Stomach (tissue), 9 donors: ENCODE measurements around the gene HHLA2. TPM values are rescaled to one million over a fixed set of nuclear protein-coding genes. Genes with fewer than 3 reads are reported as not detected.

Experiments used
- DNase-seq, 2 donors: peaks; one replicate each; pipeline versions ENCODE4 v3.0.0 to v3.0.0-alpha.2; 2013 to 2019
- H3K27ac ChIP-seq, 5 donors: fragments of 200-600 bp in 4 of 5; sonication (generic) in 4 of 5; one replicate each; pipeline ENCODE4 v1.5.1; 2013 to 2019; ENCODE audit warnings: mild to moderate bottlenecking in 1 of 5, moderate library complexity in 1 of 5
- H3K27me3 ChIP-seq, 3 donors: fragments of 200-600 bp; sonication (generic); one replicate each; pipeline ENCODE4 v1.5.1; 2017 to 2019; ENCODE audit warnings: mixed run types in 1 of 3
- H3K36me3 ChIP-seq, 4 donors: fragments of 200-600 bp; sonication (generic); 1 replicate in 3 of 4; 2 replicates in 1 of 4; pipeline ENCODE4 v1.5.1; 2016 to 2019
- H3K4me1 ChIP-seq, 4 donors: fragments of 200-600 bp; sonication (generic); one replicate each; pipeline ENCODE4 v1.5.1; 2016 to 2019
- H3K4me3 ChIP-seq, 4 donors: fragments of 200-600 bp; sonication (generic) in 3 of 4; one replicate each; pipeline ENCODE4 v1.5.1; 2016 to 2019; ENCODE audit warnings: mild to moderate bottlenecking in 1 of 4
- H3K9me3 ChIP-seq, 4 donors: fragments of 200-600 bp; sonication (generic); one replicate each; pipeline ENCODE4 v1.5.1; 2016 to 2019
- CTCF ChIP-seq, 7 experiments: fragments of 450-650 bp in 4 of 7; fragments of 200-600 bp in 3 of 7; sonication (generic) in 3 of 7; IDR thresholded peaks; one replicate each; pipeline ENCODE4 v1.5.1; 2016 to 2019; ENCODE audit warnings: antibody characterized with exemption in 7 of 7, control low read depth in 2 of 7, mild to moderate bottlenecking in 1 of 7
- EP300 ChIP-seq: sonication (generic); formaldehyde crosslinking; IDR thresholded peaks from one replicate; pipeline ENCODE4 v1.6.1; 2017; ENCODE audit warnings: antibody characterized with exemption
- POLR2A ChIP-seq, 4 donors: fragments of 450-650 bp; IDR thresholded peaks; one replicate each; pipeline ENCODE4 v1.6.1; 2016; ENCODE audit warnings: antibody characterized with exemption in 4 of 4, control low read depth in 2 of 4, mild to moderate bottlenecking in 1 of 4, moderate library complexity in 1 of 4
- POLR2AphosphoS5 ChIP-seq, 3 donors: sonication (generic); formaldehyde crosslinking; IDR thresholded peaks; one replicate each; pipeline ENCODE4 v1.6.1; 2016; ENCODE audit warnings: antibody characterized with exemption in 3 of 3
- WGBS, 5 donors: extraction: QIAGEN DNeasy Blood & Tissue Kit in 3 of 5; methylation state at CpG; one replicate each; pipeline versions ENCODE4 v1.1.5 to v1.1.7; 2013 to 2018; 5-methylcytosine and 5-hydroxymethylcytosine counted together
- intact Hi-C: fragments of 100-400 bp; cut with DNase I; formaldehyde crosslinking; loops from one replicate; pipeline ENCODE4 v1.15.1; 2023; ENCODE audit warnings: low total_unique reads
- polyA plus RNA-seq, 3 donors: library from polyadenylated mRNA; stranded (reverse); fragments of 200-250 nt; gene quantifications; one replicate each; pipeline ENCODE4 v1.2.3, GENCODE V29; 2013
- total RNA-seq, 5 donors: library from RNA; depleted of rRNA; stranded (reverse); fragments of >200 nt; gene quantifications; one replicate each; pipeline versions ENCODE4 v1.1.0 to v1.2.3, GENCODE V29; 2014 to 2016
- donor health status: healthy with polysubstance abuse.
- donor health status: Bipolar disorder and iron deficiency.
- donor health status: healthy.

Gene HHLA2
- total and polyA plus RNA-seq, 8 donors: 0.23 to 18.8 (median 2.7) TPM; not detected in 1

- no peak for DNase-seq
- Histone ChIP-seq H3K27ac (no peak overlapping the region), H3K4me3 (no peak overlapping the region), H3K9me3 (no peaks in the 10 kb centered on the region), H3K36me3 (no peaks in the 10 kb centered on the region), H3K27me3 (no peaks in the 10 kb centered on the region), H3K4me1 (no peaks in the 10 kb centered on the region)
- TF ChIP-seq CTCF (IDR thresholded peaks at IDR 0.05): no peak
- TF ChIP-seq POLR2A (IDR thresholded peaks at IDR 0.05): no peak
- no peak for TF ChIP-seq POLR2AphosphoS5 (IDR thresholded peaks at IDR 0.05)
- no peak for TF ChIP-seq EP300
- 23 to 44% (median 31%) methylated on average over 2 of the region's 2 CpGs for WGBS, 5 donors
- intact Hi-C loops: no loop called here
These were observed 7.2 kb upstream of the HHLA2 start for GRCh38 chr3:108289159-108289558.

- no peak overlapping the region for H3K27ac ChIP-seq
- no peak for DNase-seq
- H3K4me1 ChIP-seq: peaks cover 0 to 8% (median 4%) of the 10 kb centered on the region in 4 donors
- no peaks in the 10 kb centered on the region for H3K36me3 ChIP-seq
- no peak overlapping the region for H3K4me3 ChIP-seq
- no peak for TF ChIP-seq POLR2A (IDR thresholded peaks at IDR 0.05)
- no peak for TF ChIP-seq CTCF (IDR thresholded peaks at IDR 0.05)
- TF ChIP-seq EP300: no peak
- TF ChIP-seq POLR2AphosphoS5 (IDR thresholded peaks at IDR 0.05): no peak
- no peaks in the 10 kb centered on the region for H3K27me3 ChIP-seq
- H3K9me3 ChIP-seq: no peaks in the 10 kb centered on the region
- intact Hi-C loops: no loop called here
These were observed 3.9 kb upstream of the HHLA2 start for GRCh38 chr3:108292450-108292849.

- Histone ChIP-seq H3K9me3 (no peaks in the 10 kb centered on the region), H3K4me1 (peaks cover 0 to 13% (median 7%) of the 10 kb centered on the region in 4 donors), H3K27me3 (no peaks in the 10 kb centered on the region), H3K27ac (no peak overlapping the region), H3K36me3 (no peaks in the 10 kb centered on the region), H3K4me3 (no peak overlapping the region)
- intact Hi-C loops: no loop called here
- TF ChIP-seq EP300: no peak
- no peak for DNase-seq
These were observed 3.4 kb upstream of the HHLA2 start for GRCh38 chr3:108292905-108293328.

GRCh38 chr3:108293858-108294257, 2.5 kb upstream of the HHLA2 start:
- no peak overlapping the region for H3K4me3 ChIP-seq
- intact Hi-C loops: no loop called here
- no peak for DNase-seq
- WGBS, 5 donors: 84 to 87% (median 86%) methylated on average over 4 of the region's 4 CpGs
- H3K4me1 ChIP-seq: peaks cover 0 to 17% (median 9%) of the 10 kb centered on the region in 4 donors
- no peaks in the 10 kb centered on the region for H3K36me3 ChIP-seq
- TF ChIP-seq EP300: no peak
- TF ChIP-seq CTCF (IDR thresholded peaks at IDR 0.05): no peak
- TF ChIP-seq POLR2AphosphoS5 (IDR thresholded peaks at IDR 0.05): no peak
- no peak for TF ChIP-seq POLR2A (IDR thresholded peaks at IDR 0.05)
- H3K27ac ChIP-seq: no peak overlapping the region
- H3K9me3 ChIP-seq: no peaks in the 10 kb centered on the region
- no peaks in the 10 kb centered on the region for H3K27me3 ChIP-seq

- peak overlapping the region in 2 of 5 donors; percentile 42 to 85 for H3K27ac ChIP-seq
These were observed 750 bp upstream of the HHLA2 start for GRCh38 chr3:108295421-108296175.

More at GRCh38 chr3:108295421-108296175, 750 bp upstream of the HHLA2 start:
- H3K36me3 ChIP-seq: no peaks in the 10 kb centered on the region
- no peak overlapping the region for H3K4me3 ChIP-seq
- intact Hi-C loops: no loop called here
- TF ChIP-seq POLR2A (IDR thresholded peaks at IDR 0.05) (no peak), EP300 (no peak), POLR2AphosphoS5 (IDR thresholded peaks at IDR 0.05) (no peak)
- H3K4me1 ChIP-seq: peaks cover 0 to 20% (median 9%) of the 10 kb centered on the region in 4 donors
- DNase-seq: no peak
- no peaks in the 10 kb centered on the region for H3K27me3 ChIP-seq
- 71 to 91% (median 81%) methylated on average over 7 of the region's 7 CpGs for WGBS, 5 donors
- H3K9me3 ChIP-seq: no peaks in the 10 kb centered on the region
